SK-N-SH (cell line): ENCODE data around the gene CALM1. TPM values are rescaled to one million over a fixed set of nuclear protein-coding genes. Genes with fewer than 3 reads are reported as not detected.

Source experiments
- CTCF ChIA-PET: fragments of 300-600, 350-600 bp; formaldehyde crosslinking; extraction: SDS; loops from one replicate; lab custom pipeline; 2021; lab: Yijun Ruan, JAX
- POLR2A ChIA-PET: fragments of 350-600 bp; sonication (Branson Sonifier 250); formaldehyde crosslinking; extraction: SDS; loops from one replicate; lab custom pipeline; 2020; ENCODE audit warnings: antibody characterized with exemption, inconsistent platforms; lab: Yijun Ruan, JAX
- DNase-seq: peaks from one replicate; pipeline ENCODE4 v3.0.0; 2012
- H2AFZ ChIP-seq: fragments of 200-600 bp; sonication (generic); 2 replicates; pipeline ENCODE4 v1.8.1; 2016; ENCODE audit warnings: antibody characterized with exemption, mild to moderate bottlenecking, low read depth
- H3F3A ChIP-seq: fragments of 200-600 bp; sonication (generic); replicated peaks from 2 replicates; pipeline ENCODE3; 2016; ENCODE audit warnings: antibody characterized with exemption, mild to moderate bottlenecking; ENCODE audit not compliant: insufficient read depth
- H3K27ac ChIP-seq, 2 experiments: fragments of 200-500 bp in 1 of 2; fragments of 200-600 bp in 1 of 2; sonication (Bioruptor generic) in 1 of 2; sonication (generic), shearing (Covaris generic) in 1 of 2; 2 replicates each; pipeline versions ENCODE4 v1.5.1 to v1.6.1; 2014 to 2016; ENCODE audit warnings: low read depth in 2 of 2, inconsistent platforms in 1 of 2, low read length in 1 of 2, mild to moderate bottlenecking in 1 of 2, mixed read lengths in 1 of 2
- H3K27me3 ChIP-seq: fragments of 200-600 bp; sonication (generic), shearing (Covaris generic); 2 replicates; pipeline ENCODE4 v1.6.1; 2016; ENCODE audit warnings: mixed run types; ENCODE audit not compliant: insufficient read depth
- H3K36me3 ChIP-seq, 2 experiments: fragments of 200-500 bp in 1 of 2; fragments of 200-600 bp in 1 of 2; sonication (Bioruptor generic) in 1 of 2; sonication (generic) in 1 of 2; replicated peaks in 1 of 2; 2 replicates each; pipeline versions ENCODE3 to v1.5.1; 2014 to 2016; ENCODE audit warnings: low read length in 1 of 2, mild to moderate bottlenecking in 1 of 2; ENCODE audit not compliant: insufficient read depth in 2 of 2, control insufficient read depth in 1 of 2
- H3K4me1 ChIP-seq, 2 experiments: fragments of 200-500 bp in 1 of 2; fragments of 200-600 bp in 1 of 2; sonication (Bioruptor generic) in 1 of 2; sonication (generic), shearing (Covaris generic) in 1 of 2; 2 replicates each; pipeline versions ENCODE4 v1.5.1 to v1.6.1; 2014 to 2016; ENCODE audit warnings: low read depth in 1 of 2, low read length in 1 of 2, mixed run types in 1 of 2; ENCODE audit not compliant: insufficient read depth in 2 of 2, control insufficient read depth in 1 of 2
- H3K4me2 ChIP-seq: fragments of 200-600 bp; sonication (generic), shearing (Covaris generic); 2 replicates; pipeline ENCODE4 v1.6.1; 2017; ENCODE audit warnings: mixed run types
- H3K4me3 ChIP-seq, 2 experiments: fragments of 200-500 bp in 1 of 2; fragments of 200-600 bp in 1 of 2; sonication (Bioruptor generic) in 1 of 2; sonication (generic), shearing (Covaris generic) in 1 of 2; 2 replicates each; pipeline versions ENCODE4 v1.5.1 to v1.8.1; 2014 to 2016; ENCODE audit warnings: low read depth in 2 of 2, inconsistent platforms in 1 of 2, low read length in 1 of 2, mild to moderate bottlenecking in 1 of 2, mixed read lengths in 1 of 2, moderate library complexity in 1 of 2
- H3K79me2 ChIP-seq: fragments of 200-600 bp; sonication (generic); 2 replicates; pipeline ENCODE4 v1.8.1; 2017; ENCODE audit warnings: mild to moderate bottlenecking; ENCODE audit not compliant: insufficient read depth
- H3K9ac ChIP-seq: fragments of 200-600 bp; sonication (generic); 2 replicates; pipeline ENCODE4 v1.6.1; 2017; ENCODE audit warnings: mixed run types
- H3K9me2 ChIP-seq: fragments of 200-600 bp; sonication (generic); 2 replicates; pipeline ENCODE4 v1.6.1; 2017; ENCODE audit warnings: mixed run types
- H3K9me3 ChIP-seq: fragments of 200-600 bp; sonication (generic); 2 replicates; pipeline ENCODE4 v1.6.1; 2017; ENCODE audit warnings: mixed run types, mild to moderate bottlenecking, moderate library complexity
- H4K20me1 ChIP-seq: fragments of 200-600 bp; sonication (generic); 2 replicates; pipeline ENCODE4 v1.6.1; 2017; ENCODE audit warnings: mild to moderate bottlenecking, mixed run types; ENCODE audit not compliant: insufficient read depth
- CHD2 ChIP-seq: fragments of 150-350 bp; IDR thresholded peaks from 2 replicates; pipeline ENCODE4 v1.6.1; 2018; ENCODE audit warnings: low read length; ENCODE audit not compliant: partially characterized antibody
- CTCF ChIP-seq: fragments of 200-600 bp; sonication (generic); IDR thresholded peaks from 2 replicates; pipeline ENCODE4 v1.6.1; 2017; ENCODE audit warnings: antibody characterized with exemption, mild to moderate bottlenecking, moderate library complexity
- FOSL2 ChIP-seq: IDR thresholded peaks from 2 replicates; pipeline ENCODE4 v1.4.0; 2012; ENCODE audit warnings: low read depth, mild to moderate bottlenecking, moderate library complexity, borderline replicate concordance
- FOXM1 ChIP-seq: IDR thresholded peaks from 2 replicates; pipeline ENCODE4 v1.4.0; 2012; ENCODE audit warnings: low read depth, mild to moderate bottlenecking
- GABPA ChIP-seq: IDR thresholded peaks from 2 replicates; pipeline ENCODE4 v1.4.0; 2012; ENCODE audit warnings: low read depth, mild to moderate bottlenecking
- JUND ChIP-seq: IDR thresholded peaks from 2 replicates; pipeline ENCODE4 v1.4.0; 2012
- MAX ChIP-seq: IDR thresholded peaks from 2 replicates; pipeline ENCODE4 v1.4.0; 2012; ENCODE audit warnings: low read depth
- MXI1 ChIP-seq: IDR thresholded peaks from 2 replicates; pipeline ENCODE4 v1.6.1; 2012; ENCODE audit warnings: mild to moderate bottlenecking, low read depth, low read length, improper control_type of control experiment
- NFIC ChIP-seq: IDR thresholded peaks from 2 replicates; pipeline ENCODE4 v1.4.0; 2012; ENCODE audit warnings: borderline replicate concordance
- RAD21 ChIP-seq: IDR thresholded peaks from 2 replicates; pipeline ENCODE4 v1.6.1; 2012; ENCODE audit warnings: mild to moderate bottlenecking, low read length
- RCOR1 ChIP-seq: fragments of 150-350 bp; IDR thresholded peaks from 2 replicates; pipeline ENCODE4 v1.6.1; 2017; ENCODE audit warnings: antibody characterized with exemption, low read length
- REST ChIP-seq: IDR thresholded peaks from 2 replicates; pipeline ENCODE4 v1.6.1; 2012; ENCODE audit warnings: mild to moderate bottlenecking, low read depth, low read length, moderate library complexity
- RXRA ChIP-seq: IDR thresholded peaks from 2 replicates; pipeline ENCODE4 v1.4.0; 2012; ENCODE audit warnings: low read depth, mild to moderate bottlenecking, borderline replicate concordance
- TAF1 ChIP-seq: IDR thresholded peaks from 2 replicates; pipeline ENCODE4 v1.6.1; 2012; ENCODE audit warnings: low read depth, mild to moderate bottlenecking, low read length, moderate library complexity, borderline replicate concordance
- TCF12 ChIP-seq: IDR thresholded peaks from 2 replicates; pipeline ENCODE4 v1.4.0; 2012
- TEAD4 ChIP-seq: IDR thresholded peaks from 2 replicates; pipeline ENCODE4 v1.4.0; 2012; ENCODE audit warnings: mild to moderate bottlenecking, borderline replicate concordance; ENCODE audit not compliant: insufficient read depth
- YY1 ChIP-seq: IDR thresholded peaks from 2 replicates; pipeline ENCODE4 v1.4.0; 2012; ENCODE audit warnings: low read depth, mild to moderate bottlenecking
- ZBTB33 ChIP-seq: IDR thresholded peaks from 2 replicates; pipeline ENCODE4 v1.4.0; 2012; ENCODE audit warnings: low read depth, borderline replicate concordance
- WGBS: methylation state at CpG from one replicate; pipeline ENCODE4 v1.1.6; 2017; ENCODE audit warnings: low lambda C conversion rate; 5-methylcytosine and 5-hydroxymethylcytosine counted together
- polyA plus RNA-seq, 3 experiments: library from polyadenylated mRNA; depleted of rRNA; stranded (reverse); fragments of >200 nt; gene quantifications; 2 replicates each; pipeline ENCODE4 v1.2.3, GENCODE V29; 2012
- TF ChIP-seq, protein P1 (sequence below): IDR thresholded peaks from 2 replicates; pipeline ENCODE4; 2012

The CALM1 gene
- polyA plus RNA-seq, 1 of the 3 experiments (the other 2 are of a cell fraction) = 299 TPM

DNA sequence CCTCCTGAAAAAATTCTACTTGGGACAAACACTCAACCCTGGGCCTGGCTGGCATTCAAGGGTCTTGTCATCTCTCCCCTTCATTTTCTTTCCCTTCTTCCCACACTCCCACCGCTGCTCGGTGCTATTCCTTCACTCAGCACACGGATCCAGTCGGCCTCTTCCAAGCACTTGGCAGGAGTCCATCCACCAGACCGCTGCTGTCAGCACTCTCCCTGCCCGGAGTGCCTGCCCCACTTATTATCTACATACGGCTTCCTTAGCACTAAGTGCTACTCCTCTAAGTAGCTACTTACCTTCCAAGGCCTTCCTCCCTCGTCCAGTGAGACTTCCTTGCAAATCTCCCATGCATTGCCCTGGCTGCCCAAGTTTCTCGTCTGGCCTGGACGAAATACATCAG is 29.8 kb downstream of the CALM1 start:
- 48% methylated on average over 10 of the region's 10 CpGs for WGBS
- Histone ChIP-seq H3K4me1 (peaks cover 0 to 12% of the 10 kb centered on the region in 2 experiments; a peak in 1 of 4 replicates), H3K79me2 (no peaks in the 10 kb centered on the region), H3K9ac (no peak overlapping the region), H3K4me3 (no peak overlapping the region), H3K27ac (no peak overlapping the region), H3F3A (no peaks in the 10 kb centered on the region), H3K4me2 (no peak overlapping the region), H3K27me3 (no peaks in the 10 kb centered on the region), H2AFZ (no peak overlapping the region)
- peak; percentile 60 for DNase-seq
- POLR2A ChIA-PET = no interaction called here
- TF ChIP-seq JUND (no peak), YY1 (no peak), TEAD4 (no peak), RAD21 (peak; percentile 26; the same call in 1 of the 2 replicates), MAX (no peak), ZBTB33 (no peak), NFIC (peak; percentile 51), CTCF (no peak), RXRA (no peak)
- TF ChIP-seq, protein P1, sequence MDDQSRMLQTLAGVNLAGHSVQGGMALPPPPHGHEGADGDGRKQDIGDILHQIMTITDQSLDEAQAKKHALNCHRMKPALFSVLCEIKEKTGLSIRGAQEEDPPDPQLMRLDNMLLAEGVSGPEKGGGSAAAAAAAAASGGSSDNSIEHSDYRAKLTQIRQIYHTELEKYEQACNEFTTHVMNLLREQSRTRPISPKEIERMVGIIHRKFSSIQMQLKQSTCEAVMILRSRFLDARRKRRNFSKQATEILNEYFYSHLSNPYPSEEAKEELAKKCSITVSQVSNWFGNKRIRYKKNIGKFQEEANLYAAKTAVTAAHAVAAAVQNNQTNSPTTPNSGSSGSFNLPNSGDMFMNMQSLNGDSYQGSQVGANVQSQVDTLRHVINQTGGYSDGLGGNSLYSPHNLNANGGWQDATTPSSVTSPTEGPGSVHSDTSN = peak; percentile 52
- TF ChIP-seq, all 33 proteins: peak for 3
- Histone ChIP-seq H4K20me1 (no peaks in the 10 kb centered on the region), H3K9me3 (no peaks in the 10 kb centered on the region), H3K9me2 (no peaks in the 10 kb centered on the region), H3K36me3 (no peaks in the 10 kb centered on the region)
- CTCF ChIA-PET = no interaction called here

- Histone ChIP-seq H3K36me3 (no peaks in the 10 kb centered on the region), H4K20me1 (no peaks in the 10 kb centered on the region), H3K79me2 (no peaks in the 10 kb centered on the region), H2AFZ (no peak overlapping the region), H3K9me2 (no peaks in the 10 kb centered on the region), H3F3A (no peaks in the 10 kb centered on the region), H3K27me3 (no peaks in the 10 kb centered on the region), H3K4me1 (peaks cover 0 to 12% of the 10 kb centered on the region in 2 experiments; a peak in 1 of 4 replicates), H3K27ac (no peak overlapping the region), H3K4me2 (no peak overlapping the region), H3K9me3 (no peaks in the 10 kb centered on the region), H3K4me3 (no peak overlapping the region), H3K9ac (no peak overlapping the region)
- WGBS = 87% methylated on average over 10 of the region's 12 CpGs
- DNase-seq = no peak
- ChIA-PET POLR2A (no interaction called here), CTCF (no interaction called here)
- TF ChIP-seq NFIC (no peak), CHD2 (no peak), FOXM1 (no peak), RCOR1 (no peak), MXI1 (no peak), FOSL2 (no peak), TAF1 (no peak), TCF12 (no peak), REST (no peak), GABPA (no peak)
These were observed 31.1 kb downstream of the CALM1 start for GRCh38 chr14:90427848-90428426.
